Cardiac muscle cell (in vitro differentiated cells and primary cell): Measurements from ENCODE around the gene CROT. TPM values are rescaled to one million over a fixed set of nuclear protein-coding genes. Genes with fewer than 3 reads are reported as not detected.

ENCODE experiments used
- DNase-seq, 2 donors: peaks; one replicate each; pipeline versions ENCODE4 v3.0.0 to v3.0.0-alpha.2; 2010 to 2017; ENCODE audit warnings: low read depth in 1 of 2, low spot score in 1 of 2
- H3K27ac ChIP-seq: fragments of 200-600 bp; sonication (generic); 2 replicates; pipeline ENCODE4 v1.5.1; 2016
- H3K27me3 ChIP-seq: fragments of 200-600 bp; sonication (generic); 2 replicates; pipeline ENCODE4 v1.6.0; 2016; ENCODE audit warnings: control low read depth
- H3K36me3 ChIP-seq: fragments of 200-600 bp; sonication (generic); 2 replicates; pipeline ENCODE4 v1.5.1; 2016; ENCODE audit warnings: control low read depth
- H3K4me1 ChIP-seq: fragments of 200-600 bp; sonication (generic); 2 replicates; pipeline ENCODE4 v1.8.1; 2017; ENCODE audit warnings: low read depth, mild to moderate bottlenecking, mixed run types
- H3K4me3 ChIP-seq: fragments of 200-600 bp; sonication (generic); 2 replicates; pipeline ENCODE4 v1.5.1; 2016; ENCODE audit warnings: mild to moderate bottlenecking
- H3K9me3 ChIP-seq: fragments of 200-600 bp; sonication (generic); 2 replicates; pipeline ENCODE4 v1.5.1; 2017; ENCODE audit warnings: low read depth, mild to moderate bottlenecking, control low read depth
- polyA plus RNA-seq: library from polyadenylated mRNA; unstranded; fragments of >200 nt; fragmentation: Nextera tagmentation; extraction: Ambion mirVana; gene quantifications from 2 replicates; pipeline ENCODE4 v1.2.1, GENCODE V29; 2016
- total RNA-seq: library from RNA; depleted of rRNA; stranded (reverse); fragments of >200 nt; gene quantifications from 2 replicates; pipeline ENCODE4 v1.2.3, GENCODE V29; 2016
- TF ChIP-seq, protein P1 (sequence below): IDR thresholded peaks from 2 replicates; pipeline ENCODE4 v1.5.1; 2012; ENCODE audit warnings: low read depth, mild to moderate bottlenecking, low read length

CROT gene
- total and polyA plus RNA-seq, 2 experiments from 2014 or later: 7.7 to 10.3 TPM

DNA sequence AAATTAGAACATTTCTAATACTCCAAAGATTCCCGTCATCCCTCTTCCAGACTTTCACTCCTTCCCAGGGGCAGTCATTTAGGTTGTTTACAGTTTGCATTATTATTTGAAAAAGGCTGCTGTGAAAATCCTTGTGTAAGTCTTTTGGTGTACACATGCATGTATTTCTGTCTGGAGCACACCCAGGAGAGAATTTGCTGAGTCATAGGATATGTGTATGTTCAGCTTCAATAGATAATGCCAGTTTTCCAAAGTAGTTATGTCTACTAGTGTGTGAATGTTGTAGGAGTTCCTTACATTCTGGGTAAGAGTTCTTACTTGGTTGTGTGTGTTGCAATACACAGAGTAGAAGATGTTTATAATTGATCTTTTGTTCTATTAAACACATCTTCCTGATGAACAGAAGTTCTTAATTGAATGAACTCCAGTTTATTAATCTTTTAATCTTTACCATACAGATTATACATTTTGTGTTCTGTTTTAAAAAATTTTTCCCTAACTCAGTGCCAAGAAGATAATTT is 25.3 kb downstream of the CROT start:
- no peaks in the 10 kb centered on the region for H3K4me1 ChIP-seq
- no peaks in the 10 kb centered on the region for H3K9me3 ChIP-seq
- H3K4me3 ChIP-seq: no peak overlapping the region
- H3K27me3 ChIP-seq: no peaks in the 10 kb centered on the region
- TF ChIP-seq, protein P1, sequence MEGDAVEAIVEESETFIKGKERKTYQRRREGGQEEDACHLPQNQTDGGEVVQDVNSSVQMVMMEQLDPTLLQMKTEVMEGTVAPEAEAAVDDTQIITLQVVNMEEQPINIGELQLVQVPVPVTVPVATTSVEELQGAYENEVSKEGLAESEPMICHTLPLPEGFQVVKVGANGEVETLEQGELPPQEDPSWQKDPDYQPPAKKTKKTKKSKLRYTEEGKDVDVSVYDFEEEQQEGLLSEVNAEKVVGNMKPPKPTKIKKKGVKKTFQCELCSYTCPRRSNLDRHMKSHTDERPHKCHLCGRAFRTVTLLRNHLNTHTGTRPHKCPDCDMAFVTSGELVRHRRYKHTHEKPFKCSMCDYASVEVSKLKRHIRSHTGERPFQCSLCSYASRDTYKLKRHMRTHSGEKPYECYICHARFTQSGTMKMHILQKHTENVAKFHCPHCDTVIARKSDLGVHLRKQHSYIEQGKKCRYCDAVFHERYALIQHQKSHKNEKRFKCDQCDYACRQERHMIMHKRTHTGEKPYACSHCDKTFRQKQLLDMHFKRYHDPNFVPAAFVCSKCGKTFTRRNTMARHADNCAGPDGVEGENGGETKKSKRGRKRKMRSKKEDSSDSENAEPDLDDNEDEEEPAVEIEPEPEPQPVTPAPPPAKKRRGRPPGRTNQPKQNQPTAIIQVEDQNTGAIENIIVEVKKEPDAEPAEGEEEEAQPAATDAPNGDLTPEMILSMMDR: no peak
- H3K36me3 ChIP-seq: no peaks in the 10 kb centered on the region
- no peak overlapping the region for H3K27ac ChIP-seq
- DNase-seq: peak in 1 of 2 donors; percentile 78

DNA sequence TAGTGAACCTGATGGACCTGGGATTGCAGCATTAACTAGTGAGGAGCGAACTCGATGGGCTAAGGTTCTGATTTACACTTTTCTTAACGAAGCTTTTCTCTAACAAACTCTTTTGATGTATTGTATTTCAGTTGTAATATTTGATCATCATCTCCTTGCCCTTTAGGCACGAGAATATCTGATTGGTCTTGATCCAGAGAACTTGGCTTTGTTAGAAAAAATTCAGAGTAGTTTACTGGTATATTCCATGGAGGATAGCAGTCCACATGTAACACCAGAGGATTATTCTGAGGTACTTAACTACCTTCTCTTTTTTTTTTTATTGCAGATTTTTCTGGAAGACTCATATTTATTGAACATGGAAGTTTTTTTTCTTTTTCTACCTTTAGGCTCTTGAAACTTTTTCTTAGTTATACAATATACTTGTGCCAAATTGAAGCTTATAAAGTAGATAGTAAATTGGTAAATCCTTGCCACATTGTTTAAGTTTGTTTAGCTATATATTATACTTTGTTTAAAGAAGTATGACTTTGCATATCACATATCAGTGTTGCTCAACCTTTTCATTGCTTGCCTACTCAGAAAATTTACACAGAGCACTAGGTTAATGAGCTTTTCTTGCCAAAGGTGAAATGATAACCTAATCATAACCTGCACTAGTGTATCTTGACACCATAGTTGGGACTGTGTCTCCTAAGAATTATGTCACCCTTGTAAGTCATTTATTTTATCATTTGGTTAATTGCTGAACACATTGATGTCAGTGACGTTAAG is 30.4 kb downstream of the CROT start:
- DNase-seq: no peak
- no peaks in the 10 kb centered on the region for H3K4me1 ChIP-seq
- H3K27ac ChIP-seq: no peak overlapping the region
- H3K36me3 ChIP-seq: no peaks in the 10 kb centered on the region
- TF ChIP-seq, protein P1: no peak
- no peaks in the 10 kb centered on the region for H3K9me3 ChIP-seq
- no peaks in the 10 kb centered on the region for H3K27me3 ChIP-seq
- H3K4me3 ChIP-seq: no peak overlapping the region

DNA sequence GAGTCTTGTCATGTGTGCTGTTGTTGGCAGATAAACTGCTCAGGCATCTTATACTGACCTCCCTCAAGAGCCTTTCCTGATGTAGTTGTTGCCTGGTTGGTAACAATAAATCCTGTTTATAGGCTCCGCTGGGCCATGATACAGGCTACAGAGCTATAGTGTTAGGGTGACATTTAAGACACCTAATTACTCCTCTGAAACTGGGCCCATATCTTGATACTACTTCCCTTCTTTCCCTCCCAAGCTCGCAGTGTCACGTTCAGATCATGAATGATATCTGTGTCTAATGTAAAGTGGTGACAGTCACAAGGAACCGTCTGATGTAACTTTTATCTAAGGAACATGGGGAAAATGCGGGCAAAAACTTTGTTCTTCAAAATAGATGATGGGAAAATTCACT is 35.4 kb downstream of the CROT start:
- H3K9me3 ChIP-seq: no peaks in the 10 kb centered on the region
- H3K27ac ChIP-seq: no peak overlapping the region
- peaks cover 6% of the 10 kb centered on the region for H3K36me3 ChIP-seq
- no peak overlapping the region for H3K4me3 ChIP-seq
- H3K27me3 ChIP-seq: no peaks in the 10 kb centered on the region
- no peak for DNase-seq
- TF ChIP-seq, protein P1: no peak
- H3K4me1 ChIP-seq: no peaks in the 10 kb centered on the region

DNA sequence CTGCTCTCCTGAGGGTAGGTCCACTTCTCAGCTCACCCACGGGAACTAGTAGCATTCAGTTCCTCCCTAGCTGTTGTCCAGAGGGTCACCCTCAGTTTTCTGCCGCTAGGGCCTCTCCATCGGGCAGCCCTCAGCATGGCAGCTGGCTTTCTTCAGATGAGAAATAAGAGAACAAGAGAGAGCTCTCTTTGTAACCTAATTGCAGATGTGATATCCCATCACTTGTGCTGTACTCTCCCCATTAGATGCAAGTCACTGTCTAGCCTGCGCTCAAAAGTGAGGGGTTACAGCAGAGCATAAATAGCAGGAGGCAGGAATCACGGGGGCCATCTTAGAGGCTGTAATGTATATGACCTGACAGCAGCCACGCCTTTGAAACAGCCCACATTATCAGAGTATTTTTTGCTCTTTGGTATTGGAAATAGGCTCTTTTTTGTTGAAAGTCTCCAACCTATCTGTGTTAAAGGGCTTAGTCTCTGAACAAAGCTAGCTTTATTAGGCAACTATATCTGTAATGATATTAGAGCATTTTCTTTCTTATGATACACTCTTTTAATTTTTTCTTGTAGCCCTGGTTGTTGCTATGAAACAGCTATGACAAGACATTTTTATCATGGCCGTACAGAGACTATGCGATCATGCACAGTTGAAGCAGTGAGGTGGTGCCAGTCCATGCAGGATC is 45.7 kb downstream of the CROT start:
- Histone ChIP-seq H3K27me3 (no peaks in the 10 kb centered on the region), H3K4me3 (no peak overlapping the region), H3K27ac (no peak overlapping the region), H3K36me3 (peaks cover 12% of the 10 kb centered on the region), H3K4me1 (peaks cover 4% of the 10 kb centered on the region), H3K9me3 (no peaks in the 10 kb centered on the region)
- no peak for DNase-seq
- TF ChIP-seq, protein P1: no peak

DNA sequence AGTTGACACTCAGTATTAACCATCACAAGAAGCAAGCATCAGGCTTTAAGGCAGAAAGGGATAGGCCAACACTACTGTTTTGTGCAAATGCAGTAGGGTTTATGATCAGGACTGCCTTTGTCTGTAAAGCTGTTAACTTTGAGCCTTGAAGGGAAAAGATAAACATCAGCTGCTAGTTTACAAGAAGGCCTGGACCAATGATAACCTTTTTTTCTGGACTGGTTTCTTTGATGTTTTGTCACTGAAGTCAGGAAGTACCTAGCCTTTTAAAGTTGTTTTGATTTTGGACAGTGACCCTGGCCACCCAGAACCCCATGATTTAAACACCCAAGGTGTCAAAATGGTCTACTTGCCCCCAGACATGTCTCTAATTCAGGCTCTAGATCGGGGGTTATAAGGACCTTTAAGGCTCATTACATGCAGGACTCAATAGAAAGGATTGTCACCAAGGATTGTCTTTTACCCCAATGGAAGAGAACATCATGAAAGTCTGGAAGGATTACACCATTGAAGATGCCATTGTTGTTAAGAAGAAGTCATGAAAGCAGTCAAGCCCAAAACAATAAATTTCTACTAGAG is 50.1 kb downstream of the CROT start:
- no peaks in the 10 kb centered on the region for H3K9me3 ChIP-seq
- H3K4me3 ChIP-seq: no peak overlapping the region
- DNase-seq: no peak
- no peak overlapping the region for H3K27ac ChIP-seq
- no peaks in the 10 kb centered on the region for H3K27me3 ChIP-seq
- TF ChIP-seq, protein P1: no peak
- H3K4me1 ChIP-seq: peaks cover 4% of the 10 kb centered on the region
- H3K36me3 ChIP-seq: peaks cover 12% of the 10 kb centered on the region
